ENCODE data around the gene PCNP. TPM values are rescaled to one million over a fixed set of nuclear protein-coding genes. Genes with fewer than 3 reads are reported as not detected.

The PCNP gene, protein sequence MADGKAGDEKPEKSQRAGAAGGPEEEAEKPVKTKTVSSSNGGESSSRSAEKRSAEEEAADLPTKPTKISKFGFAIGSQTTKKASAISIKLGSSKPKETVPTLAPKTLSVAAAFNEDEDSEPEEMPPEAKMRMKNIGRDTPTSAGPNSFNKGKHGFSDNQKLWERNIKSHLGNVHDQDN
- 10 to 100 TPM; 62.6 to 97.9 (median 77.1) TPM for total RNA-seq

GRCh38 chr3:101573449-101574387 lies at the start of gene PCNP:
Gene PCNP, plus strand, starts transcription at chr3:101574180. Its CDS starts 36 bp downstream, at chr3:101574216.
- peak; percentile 97 for ATAC-seq (ENCODE audit: low FRiP score)
- TF ChIP-seq, protein P1, sequence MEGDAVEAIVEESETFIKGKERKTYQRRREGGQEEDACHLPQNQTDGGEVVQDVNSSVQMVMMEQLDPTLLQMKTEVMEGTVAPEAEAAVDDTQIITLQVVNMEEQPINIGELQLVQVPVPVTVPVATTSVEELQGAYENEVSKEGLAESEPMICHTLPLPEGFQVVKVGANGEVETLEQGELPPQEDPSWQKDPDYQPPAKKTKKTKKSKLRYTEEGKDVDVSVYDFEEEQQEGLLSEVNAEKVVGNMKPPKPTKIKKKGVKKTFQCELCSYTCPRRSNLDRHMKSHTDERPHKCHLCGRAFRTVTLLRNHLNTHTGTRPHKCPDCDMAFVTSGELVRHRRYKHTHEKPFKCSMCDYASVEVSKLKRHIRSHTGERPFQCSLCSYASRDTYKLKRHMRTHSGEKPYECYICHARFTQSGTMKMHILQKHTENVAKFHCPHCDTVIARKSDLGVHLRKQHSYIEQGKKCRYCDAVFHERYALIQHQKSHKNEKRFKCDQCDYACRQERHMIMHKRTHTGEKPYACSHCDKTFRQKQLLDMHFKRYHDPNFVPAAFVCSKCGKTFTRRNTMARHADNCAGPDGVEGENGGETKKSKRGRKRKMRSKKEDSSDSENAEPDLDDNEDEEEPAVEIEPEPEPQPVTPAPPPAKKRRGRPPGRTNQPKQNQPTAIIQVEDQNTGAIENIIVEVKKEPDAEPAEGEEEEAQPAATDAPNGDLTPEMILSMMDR (IDR thresholded peaks at IDR 0.05): peak in 2 of 3 donors; percentile 81 to 88
- peak; percentile 96 for DNase-seq (ENCODE audit: low spot score)

GRCh38 chr3:101527441-101527840 lies 46.5 kb upstream of the PCNP start:
- TF ChIP-seq, protein P1 (IDR thresholded peaks at IDR 0.05): no peak
- ATAC-seq (ENCODE audit: low FRiP score) (no peak), DNase-seq (ENCODE audit: low spot score) (no peak)

GRCh38 chr3:101527906-101528305 lies 46.1 kb upstream of the PCNP start:
- TF ChIP-seq, protein P1 (IDR thresholded peaks at IDR 0.05): no peak
- no peak for DNase-seq (ENCODE audit: low spot score)
- ATAC-seq (ENCODE audit: low FRiP score): no peak

DNA sequence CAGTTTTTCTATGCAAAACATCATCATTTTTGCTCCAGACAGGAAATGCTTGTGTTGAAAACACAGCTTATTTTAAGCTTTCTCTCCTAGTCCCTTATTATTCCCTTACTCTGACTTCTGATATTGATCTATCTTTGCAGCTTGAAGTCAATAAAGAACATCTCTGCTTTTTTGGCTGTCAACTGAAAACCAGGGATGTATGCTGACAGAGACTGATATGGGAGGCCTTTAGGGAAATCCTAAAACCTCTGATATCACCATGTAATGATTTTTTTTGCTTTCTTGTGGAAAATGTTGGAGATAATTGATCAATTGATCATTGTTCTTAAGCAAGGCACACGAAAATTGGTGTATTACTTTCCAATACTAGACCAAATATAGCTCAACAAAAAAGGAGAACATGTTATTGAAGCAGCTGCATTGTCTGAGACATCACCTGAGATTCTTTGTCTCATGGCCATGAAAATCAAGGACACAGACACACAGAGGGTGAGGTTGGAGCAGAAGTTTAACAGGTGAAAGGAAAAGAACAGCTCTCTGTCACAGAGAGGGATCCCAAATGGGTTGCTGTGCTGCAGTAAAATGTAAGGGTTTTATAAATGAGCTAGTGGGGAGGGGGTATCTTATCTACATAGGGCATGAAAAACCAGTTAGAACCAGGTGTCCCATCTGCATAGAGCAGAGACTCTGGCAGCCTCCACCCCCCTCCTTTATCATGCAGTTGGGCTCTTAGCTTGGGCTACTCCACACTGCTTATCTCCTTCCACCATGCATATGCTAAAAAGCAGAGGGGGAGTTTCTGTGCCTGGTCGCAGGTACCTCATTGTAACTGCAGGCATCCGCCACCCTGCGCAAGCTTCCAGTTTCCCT lies 43.9 kb upstream of the PCNP start:
- no peak for DNase-seq (ENCODE audit: low spot score)
- TF ChIP-seq, protein P1 (IDR thresholded peaks at IDR 0.05): no peak
- ATAC-seq (ENCODE audit: low FRiP score): no peak

DNA sequence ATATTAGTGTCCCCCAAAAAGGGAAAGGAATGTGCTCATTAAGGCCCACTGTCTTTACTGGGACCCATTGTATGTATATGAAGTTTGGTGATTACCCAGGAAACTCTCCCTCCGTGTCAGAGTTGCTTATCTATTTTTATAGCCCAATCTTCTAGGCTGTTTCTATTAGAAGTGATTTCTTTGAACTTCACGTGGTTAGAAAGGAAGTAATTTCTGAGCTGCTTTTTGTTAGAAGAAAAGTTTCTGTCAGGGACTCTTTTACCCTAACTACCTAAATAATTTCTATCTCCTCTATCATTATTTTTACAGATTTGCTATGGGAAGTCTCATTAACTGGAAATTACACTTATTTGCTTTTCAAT lies 43.3 kb upstream of the PCNP start:
- ATAC-seq (ENCODE audit: low FRiP score) (no peak), DNase-seq (ENCODE audit: low spot score) (no peak)
- TF ChIP-seq, protein P1 (IDR thresholded peaks at IDR 0.05): no peak

GRCh38 chr3:101531473-101532086 lies 42.4 kb upstream of the PCNP start:
- TF ChIP-seq, protein P1 (IDR thresholded peaks at IDR 0.05): no peak
- no peak for ATAC-seq (ENCODE audit: low FRiP score)
- no peak for DNase-seq (ENCODE audit: low spot score)

Measured in omental fat pad (tissue), 4 donors.